AG04449 (cell line): ENCODE measurements around the gene EXOC4.

Experiments used
- CTCF ChIA-PET: fragments of 350-600 bp; formaldehyde crosslinking; extraction: SDS; loops from one replicate; lab custom pipeline; 2021; ENCODE audit warnings: antibody characterized with exemption; lab: Yijun Ruan, JAX
- POLR2A ChIA-PET: fragments of 400-600, 350-600 bp; formaldehyde crosslinking; extraction: SDS; loops from one replicate; lab custom pipeline; 2020; ENCODE audit warnings: antibody characterized with exemption, inconsistent platforms; lab: Yijun Ruan, JAX
- DNase-seq: peaks from one replicate; pipeline ENCODE4 v3.0.0-alpha.2; 2010; ENCODE audit warnings: low read depth, low spot score
- H3K4me3 ChIP-seq: 2 replicates; pipeline ENCODE4 v1.5.1; 2011; ENCODE audit warnings: low read depth, mild to moderate bottlenecking, control low read depth, low read length
- CTCF ChIP-seq: IDR thresholded peaks from one replicate; pipeline ENCODE4 v1.5.1; 2011; ENCODE audit warnings: mild to moderate bottlenecking, moderate library complexity, low read length, control low read depth, inconsistent platforms; ENCODE audit not compliant: insufficient read depth; ENCODE audit errors: missing control alignments

EXOC4 gene

DNA sequence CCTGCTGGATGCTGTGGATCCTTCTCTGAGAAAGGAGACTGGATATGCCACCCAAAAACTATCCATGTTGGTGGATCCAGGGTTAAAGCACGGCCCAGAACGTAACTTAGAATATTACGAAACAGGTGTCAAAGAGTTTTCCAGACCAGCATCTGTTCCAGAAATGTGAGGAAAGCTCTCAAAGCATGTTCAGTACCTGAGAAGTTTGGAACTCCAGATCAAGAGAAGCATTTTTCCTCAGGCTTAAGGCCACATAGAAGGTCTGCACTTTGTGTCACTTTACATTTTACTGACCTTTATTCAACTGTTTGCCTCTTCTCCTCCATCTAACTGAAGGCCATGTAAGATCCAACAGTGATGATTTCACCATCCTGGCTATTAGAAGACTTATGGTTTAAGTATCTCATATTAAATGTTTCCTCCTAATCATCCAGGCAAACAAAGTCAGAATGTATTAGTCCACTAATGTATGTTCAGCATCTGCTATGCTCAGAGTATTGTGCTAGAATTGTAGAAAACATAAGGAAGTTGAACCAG is 533.6 kb downstream of the EXOC4 start:
- TF ChIP-seq CTCF: no peak
- DNase-seq: no peak
- ChIA-PET CTCF (no interaction called here), POLR2A (no interaction called here)
- no peak overlapping the region for H3K4me3 ChIP-seq

- POLR2A ChIA-PET: no interaction called here
- no peak overlapping the region for H3K4me3 ChIP-seq
- no peak for TF ChIP-seq CTCF
- DNase-seq: no peak
- CTCF ChIA-PET: interaction anchor here (0.9 to 1.0 kb wide), 2 partner anchors 9 to 65 kb away, joined by 3 read pairs; no protein-coding TSS in a partner anchor
Observed at GRCh38 chr7:133789974-133790373, 537.1 kb downstream of the EXOC4 start.

- POLR2A ChIA-PET: no interaction called here
- TF ChIP-seq CTCF: no peak
- CTCF ChIA-PET: interaction anchor here (1.0 kb wide), 1 partner anchor 64 kb away, joined by 3 read pairs; no protein-coding TSS in a partner anchor
- no peak overlapping the region for H3K4me3 ChIP-seq
- no peak for DNase-seq
Observed at GRCh38 chr7:133790911-133791310, 538.0 kb downstream of the EXOC4 start.

- no peak overlapping the region for H3K4me3 ChIP-seq
- no peak for DNase-seq
- POLR2A ChIA-PET: no interaction called here
- TF ChIP-seq CTCF: no peak
- CTCF ChIA-PET: interaction anchor here (0.9 kb wide), 1 partner anchor 14 kb away, joined by 3 read pairs; no protein-coding TSS in a partner anchor
Observed at GRCh38 chr7:133794479-133794878, 541.6 kb downstream of the EXOC4 start.

DNA sequence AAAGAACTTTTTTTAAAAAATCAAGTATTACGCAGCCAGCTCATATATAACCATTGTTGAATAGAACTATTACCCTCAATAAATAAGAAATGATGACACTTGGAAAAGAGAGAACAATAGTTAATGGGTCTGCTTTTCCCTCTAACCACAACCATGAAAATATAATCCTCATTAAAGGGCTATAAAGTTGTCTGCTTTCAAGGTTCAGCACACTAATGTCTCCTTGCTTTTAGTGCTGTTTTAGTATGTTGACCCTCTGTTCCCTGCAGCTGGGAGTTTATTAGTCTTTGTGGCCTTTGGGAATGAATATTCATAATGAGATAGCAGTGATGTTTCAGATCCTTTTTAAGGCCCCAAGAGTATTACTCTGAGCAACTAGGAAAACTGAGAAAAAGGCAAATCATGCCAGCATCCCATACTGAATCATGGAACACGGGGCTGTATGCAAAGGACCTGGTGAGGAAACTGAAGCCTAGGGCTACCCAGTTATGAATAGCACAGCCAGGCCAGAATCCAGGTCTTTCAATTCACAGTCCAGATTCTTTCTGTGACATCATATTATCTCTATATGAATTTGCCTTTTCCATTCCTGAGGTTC is 542.3 kb downstream of the EXOC4 start:
- POLR2A ChIA-PET: no interaction called here
- no peak for DNase-seq
- no peak overlapping the region for H3K4me3 ChIP-seq
- CTCF ChIA-PET: interaction anchor here (0.9 kb wide), 1 partner anchor 15 kb away, joined by 3 read pairs; no protein-coding TSS in a partner anchor
- TF ChIP-seq CTCF: no peak

GRCh38 chr7:133796782-133797745 is 544.2 kb downstream of the EXOC4 start:
- CTCF ChIA-PET: interaction anchor here (0.7 to 1.5 kb wide), 6 partner anchors 8 to 218 kb away, joined by 3 to 4 read pairs (median 3); no protein-coding TSS in a partner anchor
- POLR2A ChIA-PET: no interaction called here
- DNase-seq: no peak
- no peak overlapping the region for H3K4me3 ChIP-seq
- TF ChIP-seq CTCF: no peak
